Thoracic aorta (tissue), 2 donors: Measurements from ENCODE around the gene TSTD2. TPM values are rescaled to one million over a fixed set of nuclear protein-coding genes. Genes with fewer than 3 reads are reported as not detected.

ENCODE experiments used
- ATAC-seq: fragments of 150-250 bp; one replicate; pipeline ENCODE4 v1.8.0; 2017; ENCODE audit warnings: low read depth; ENCODE audit not compliant: insufficient number of reproducible peaks, low FRiP score
- DNase-seq: peaks from one replicate; pipeline ENCODE4 v3.0.0-alpha.2; 2020; ENCODE audit warnings: low spot score
- H3K27ac ChIP-seq, 2 donors: fragments of 200-600 bp; sonication (generic); 1 replicate in 1 of 2; 2 replicates in 1 of 2; pipeline ENCODE4 v1.5.1; 2016; ENCODE audit warnings: mild to moderate bottlenecking in 2 of 2, moderate library complexity in 2 of 2
- H3K27me3 ChIP-seq: fragments of 200-600 bp; sonication (generic); replicated peaks from 2 replicates; pipeline ENCODE4 v1.6.0; 2016; ENCODE audit warnings: mild to moderate bottlenecking; ENCODE audit not compliant: insufficient read depth
- H3K36me3 ChIP-seq: fragments of 200-600 bp; sonication (generic); one replicate; pipeline ENCODE4 v1.5.1; 2016
- H3K4me1 ChIP-seq, 2 donors: fragments of 200-600 bp; sonication (generic); 1 replicate in 1 of 2; 2 replicates in 1 of 2; pipeline versions ENCODE4 v1.5.1 to v1.6.0; 2016; ENCODE audit warnings: low read depth in 2 of 2, mild to moderate bottlenecking in 1 of 2; ENCODE audit not compliant: control insufficient read depth in 1 of 2
- H3K4me3 ChIP-seq: fragments of 200-600 bp; sonication (generic); 2 replicates; pipeline ENCODE4 v1.5.1; 2016; ENCODE audit warnings: mild to moderate bottlenecking
- H3K9me3 ChIP-seq: fragments of 200-600 bp; sonication (generic); 2 replicates; pipeline ENCODE4 v1.5.1; 2016
- total RNA-seq, 2 donors: library from RNA; depleted of rRNA; stranded (reverse); fragments of >200 nt; gene quantifications; one replicate each; pipeline versions ENCODE4 v1.1.0 to v1.2.3, GENCODE V29; 2016
- TF ChIP-seq, protein P1 (sequence below): fragments of 200-600 bp; sonication (generic); IDR thresholded peaks from one replicate; pipeline ENCODE4 v1.5.1; 2019; ENCODE audit warnings: antibody characterized with exemption

The TSTD2 gene
- total RNA-seq, 2 donors from 2014 or later, result 13.1 to 51.4 TPM

DNA sequence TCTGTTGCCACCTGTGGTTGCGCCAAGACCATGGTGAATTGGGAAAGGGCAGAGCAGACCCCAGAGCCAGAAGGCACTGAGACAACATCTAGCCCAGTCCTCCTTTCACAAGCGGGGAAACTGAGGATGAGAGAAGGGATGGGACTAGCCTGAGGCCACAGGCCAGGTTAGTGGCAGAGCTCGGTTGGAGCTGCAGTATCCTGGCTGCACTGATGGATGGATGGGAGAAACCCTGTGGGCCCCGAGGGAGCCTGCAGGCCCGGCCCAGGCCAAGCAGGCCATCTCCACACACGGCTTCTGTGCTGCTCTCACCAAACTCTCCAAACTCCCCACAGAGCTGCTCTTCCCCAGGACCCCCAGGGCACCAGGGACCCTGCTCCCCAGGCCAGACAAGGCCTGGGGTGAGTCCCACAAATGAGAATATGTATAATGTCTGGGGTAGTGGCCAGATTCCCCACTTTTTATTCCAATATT lies 60.2 kb downstream of the TSTD2 start:
- no peak for ATAC-seq
- no peaks in the 10 kb centered on the region for H3K27me3 ChIP-seq
- peaks cover 6 to 22% of the 10 kb centered on the region in 2 donors for H3K4me1 ChIP-seq
- DNase-seq, result no peak
- H3K9me3 ChIP-seq, result no peaks in the 10 kb centered on the region
- no peak overlapping the region for H3K4me3 ChIP-seq
- H3K36me3 ChIP-seq, result peaks cover 32% of the 10 kb centered on the region
- H3K27ac ChIP-seq, result peak overlapping the region; percentile 12 to 47
- TF ChIP-seq, protein P1, sequence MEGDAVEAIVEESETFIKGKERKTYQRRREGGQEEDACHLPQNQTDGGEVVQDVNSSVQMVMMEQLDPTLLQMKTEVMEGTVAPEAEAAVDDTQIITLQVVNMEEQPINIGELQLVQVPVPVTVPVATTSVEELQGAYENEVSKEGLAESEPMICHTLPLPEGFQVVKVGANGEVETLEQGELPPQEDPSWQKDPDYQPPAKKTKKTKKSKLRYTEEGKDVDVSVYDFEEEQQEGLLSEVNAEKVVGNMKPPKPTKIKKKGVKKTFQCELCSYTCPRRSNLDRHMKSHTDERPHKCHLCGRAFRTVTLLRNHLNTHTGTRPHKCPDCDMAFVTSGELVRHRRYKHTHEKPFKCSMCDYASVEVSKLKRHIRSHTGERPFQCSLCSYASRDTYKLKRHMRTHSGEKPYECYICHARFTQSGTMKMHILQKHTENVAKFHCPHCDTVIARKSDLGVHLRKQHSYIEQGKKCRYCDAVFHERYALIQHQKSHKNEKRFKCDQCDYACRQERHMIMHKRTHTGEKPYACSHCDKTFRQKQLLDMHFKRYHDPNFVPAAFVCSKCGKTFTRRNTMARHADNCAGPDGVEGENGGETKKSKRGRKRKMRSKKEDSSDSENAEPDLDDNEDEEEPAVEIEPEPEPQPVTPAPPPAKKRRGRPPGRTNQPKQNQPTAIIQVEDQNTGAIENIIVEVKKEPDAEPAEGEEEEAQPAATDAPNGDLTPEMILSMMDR, result no peak

- TF ChIP-seq, protein P1, result no peak
- Histone ChIP-seq H3K9me3 (no peaks in the 10 kb centered on the region), H3K27me3 (no peaks in the 10 kb centered on the region), H3K4me3 (no peak overlapping the region), H3K36me3 (peaks cover 33% of the 10 kb centered on the region), H3K27ac (peak overlapping the region in 1 of 2 donors; percentile 47), H3K4me1 (peaks cover 6 to 22% of the 10 kb centered on the region in 2 donors)
- DNase-seq, result no peak
- no peak for ATAC-seq
Observed at GRCh38 chr9:97572196-97572891, 60.8 kb downstream of the TSTD2 start.

DNA sequence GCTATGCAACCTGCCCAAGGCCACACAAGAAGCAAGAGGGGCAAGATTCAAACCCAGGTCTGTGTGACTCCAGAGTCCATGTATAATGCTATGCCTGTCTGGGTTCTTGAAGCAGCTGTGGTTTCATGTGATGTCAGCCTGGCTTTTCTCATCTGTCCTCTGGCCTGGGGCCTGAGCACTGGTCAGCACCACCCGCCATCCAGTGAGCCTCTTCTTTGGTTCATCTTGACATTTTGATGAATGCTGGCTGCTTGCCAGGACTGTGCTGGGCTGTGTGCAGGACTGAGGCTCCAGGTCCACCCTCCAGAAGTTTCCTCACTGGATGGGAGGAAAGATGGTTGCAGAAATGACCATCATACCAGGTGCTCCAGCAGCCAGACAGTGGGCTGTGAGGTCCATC lies 61.5 kb downstream of the TSTD2 start:
- Histone ChIP-seq H3K4me3 (no peak overlapping the region), H3K27ac (peak overlapping the region in 1 of 2 donors; percentile 0), H3K4me1 (peaks cover 6 to 22% of the 10 kb centered on the region in 2 donors), H3K36me3 (peaks cover 40% of the 10 kb centered on the region), H3K9me3 (no peaks in the 10 kb centered on the region), H3K27me3 (no peaks in the 10 kb centered on the region)
- DNase-seq (no peak), ATAC-seq (no peak)
- TF ChIP-seq, protein P1, result no peak

GRCh38 chr9:97570899-97571298 lies 62.3 kb downstream of the TSTD2 start:
- ATAC-seq (no peak), DNase-seq (no peak)
- TF ChIP-seq, protein P1, result no peak
- Histone ChIP-seq H3K4me1 (peaks cover 6 to 22% of the 10 kb centered on the region in 2 donors), H3K36me3 (peaks cover 43% of the 10 kb centered on the region), H3K9me3 (no peaks in the 10 kb centered on the region), H3K27ac (no peak overlapping the region), H3K27me3 (no peaks in the 10 kb centered on the region), H3K4me3 (no peak overlapping the region)

GRCh38 chr9:97568461-97569275 lies 64.5 kb downstream of the TSTD2 start:
- H3K27ac ChIP-seq, result no peak overlapping the region
- DNase-seq (no peak), ATAC-seq (no peak)
- H3K4me1 ChIP-seq, result peaks cover 18 to 38% of the 10 kb centered on the region in 2 donors
- TF ChIP-seq, protein P1, result no peak
- H3K4me3 ChIP-seq, result no peak overlapping the region
- no peaks in the 10 kb centered on the region for H3K27me3 ChIP-seq
- peaks cover 42% of the 10 kb centered on the region for H3K36me3 ChIP-seq
- H3K9me3 ChIP-seq, result no peaks in the 10 kb centered on the region
